ENCODE results near the gene SEZ6L. TPM values are rescaled to one million over a fixed set of nuclear protein-coding genes. Genes with fewer than 3 reads are reported as not detected.

SEZ6L gene
- total RNA-seq, 1 donor from 2014 or later: 1.2 TPM

DNA sequence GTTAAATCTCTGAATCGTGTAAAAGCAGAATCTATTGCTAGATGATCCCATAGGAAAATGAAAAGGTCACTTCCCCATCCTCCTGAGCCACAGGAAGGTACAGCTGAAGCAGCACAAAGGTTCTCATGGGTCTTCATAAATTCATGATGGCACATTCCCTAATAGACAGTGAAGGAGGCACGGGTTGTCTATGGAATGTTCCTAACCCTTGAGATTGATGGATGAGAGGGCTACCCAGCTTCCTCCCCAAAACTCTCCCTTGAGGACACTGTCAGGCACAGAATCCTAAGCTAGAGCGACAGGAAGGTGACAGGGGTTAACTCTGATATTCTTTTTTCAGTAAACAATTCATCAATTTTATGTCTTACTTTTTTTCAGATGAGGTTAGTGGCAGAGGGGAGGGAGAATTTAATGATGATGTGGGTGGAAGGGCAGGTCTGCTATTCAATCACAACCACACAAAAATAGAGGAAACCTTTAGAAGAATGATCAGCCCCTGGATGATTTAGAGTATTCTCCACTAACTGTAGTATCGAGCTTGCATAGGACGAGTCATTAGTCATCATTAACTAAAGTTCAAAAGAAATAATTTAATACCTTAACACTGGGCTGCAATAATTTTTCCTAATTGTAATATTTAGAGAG lies 33.1 kb downstream of the SEZ6L start:
- DNase-seq (ENCODE audit: low spot score): no peak
- H3K4me3 Mint-ChIP-seq (ENCODE audit: unreplicated experiment): no peak overlapping the region
- H3K9me3 Mint-ChIP-seq (ENCODE audit: unreplicated experiment): no peaks in the 10 kb centered on the region
- no peaks in the 10 kb centered on the region for H3K36me3 Mint-ChIP-seq (ENCODE audit: low read depth, unreplicated experiment)
- no peak for TF ChIP-seq CTCF (IDR thresholded peaks at IDR 0.05; ENCODE audit: unreplicated experiment)
- no peaks in the 10 kb centered on the region for H3K27me3 Mint-ChIP-seq (ENCODE audit: unreplicated experiment)
- H3K27ac Mint-ChIP-seq (ENCODE audit: unreplicated experiment): no peak overlapping the region
- peaks cover 45% of the 10 kb centered on the region for H3K4me1 Mint-ChIP-seq (ENCODE audit: unreplicated experiment)

GRCh38 chr22:26205494-26205893 lies 36.2 kb downstream of the SEZ6L start:
- Mint-ChIP-seq H3K4me1 (ENCODE audit: unreplicated experiment) (peaks cover 21% of the 10 kb centered on the region), H3K4me3 (ENCODE audit: unreplicated experiment) (no peak overlapping the region), H3K36me3 (ENCODE audit: low read depth, unreplicated experiment) (peaks cover 3% of the 10 kb centered on the region), H3K27ac (ENCODE audit: unreplicated experiment) (no peak overlapping the region), H3K27me3 (ENCODE audit: unreplicated experiment) (no peaks in the 10 kb centered on the region), H3K9me3 (ENCODE audit: unreplicated experiment) (no peaks in the 10 kb centered on the region)
- DNase-seq (ENCODE audit: low spot score): no peak
- TF ChIP-seq CTCF (IDR thresholded peaks at IDR 0.05; ENCODE audit: unreplicated experiment): no peak

- peaks cover 4% of the 10 kb centered on the region for H3K27me3 Mint-ChIP-seq (ENCODE audit: unreplicated experiment)
- no peak for DNase-seq (ENCODE audit: low spot score)
- no peak overlapping the region for H3K27ac Mint-ChIP-seq (ENCODE audit: unreplicated experiment)
- no peak overlapping the region for H3K4me3 Mint-ChIP-seq (ENCODE audit: unreplicated experiment)
- H3K9me3 Mint-ChIP-seq (ENCODE audit: unreplicated experiment): no peaks in the 10 kb centered on the region
- H3K36me3 Mint-ChIP-seq (ENCODE audit: low read depth, unreplicated experiment): peaks cover 3% of the 10 kb centered on the region
- no peak for TF ChIP-seq CTCF (IDR thresholded peaks at IDR 0.05; ENCODE audit: unreplicated experiment)
- peaks cover 9% of the 10 kb centered on the region for H3K4me1 Mint-ChIP-seq (ENCODE audit: unreplicated experiment)
Measured at GRCh38 chr22:26210334-26210733, 41.1 kb downstream of the SEZ6L start.

- Mint-ChIP-seq H3K36me3 (ENCODE audit: low read depth, unreplicated experiment) (peaks cover 3% of the 10 kb centered on the region), H3K27ac (ENCODE audit: unreplicated experiment) (no peak overlapping the region), H3K9me3 (ENCODE audit: unreplicated experiment) (no peaks in the 10 kb centered on the region), H3K4me3 (ENCODE audit: unreplicated experiment) (no peak overlapping the region), H3K27me3 (ENCODE audit: unreplicated experiment) (peaks cover 6% of the 10 kb centered on the region), H3K4me1 (ENCODE audit: unreplicated experiment) (peaks cover 19% of the 10 kb centered on the region)
- DNase-seq (ENCODE audit: low spot score): no peak
- TF ChIP-seq CTCF (IDR thresholded peaks at IDR 0.05; ENCODE audit: unreplicated experiment): no peak
Measured at GRCh38 chr22:26213826-26214225, 44.6 kb downstream of the SEZ6L start.

DNA sequence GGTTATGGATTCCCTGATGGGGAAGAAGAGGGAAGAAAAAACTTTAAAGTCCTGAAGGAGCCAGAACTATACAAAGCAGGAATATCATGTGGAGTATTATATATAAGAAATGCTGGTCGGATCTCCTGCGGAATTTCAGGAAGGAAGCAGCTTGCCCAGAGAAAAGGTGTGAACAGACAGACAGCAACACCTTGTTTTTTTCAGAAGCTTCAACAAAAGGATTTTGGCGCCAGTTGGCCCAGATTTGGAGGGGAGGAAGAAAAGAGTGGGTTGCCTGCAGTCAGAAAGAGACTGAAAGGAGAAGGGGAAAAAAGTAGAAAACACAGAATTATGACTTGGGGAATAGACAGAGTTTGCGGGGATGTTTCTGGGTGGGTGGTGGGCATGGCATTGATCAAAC lies 45.2 kb downstream of the SEZ6L start:
- TF ChIP-seq CTCF (IDR thresholded peaks at IDR 0.05; ENCODE audit: unreplicated experiment): no peak
- Mint-ChIP-seq H3K27ac (ENCODE audit: unreplicated experiment) (no peak overlapping the region), H3K4me1 (ENCODE audit: unreplicated experiment) (peaks cover 19% of the 10 kb centered on the region), H3K27me3 (ENCODE audit: unreplicated experiment) (peaks cover 7% of the 10 kb centered on the region), H3K9me3 (ENCODE audit: unreplicated experiment) (no peaks in the 10 kb centered on the region), H3K36me3 (ENCODE audit: low read depth, unreplicated experiment) (peaks cover under 1% of the 10 kb centered on the region), H3K4me3 (ENCODE audit: unreplicated experiment) (no peak overlapping the region)
- no peak for DNase-seq (ENCODE audit: low spot score)
